Testis (tissue), 2 donors: ENCODE results near the gene RNF40.

Source experiments
- CTCF ChIP-seq, 3 experiments: fragments of 450-650 bp in 2 of 3; fragments of 200-600 bp in 1 of 3; sonication (generic) in 1 of 3; IDR thresholded peaks; one replicate each; pipeline ENCODE4 v1.5.1; 2016 to 2019; ENCODE audit warnings: antibody characterized with exemption in 3 of 3, mild to moderate bottlenecking in 2 of 3, moderate library complexity in 1 of 3
- POLR2A ChIP-seq: fragments of 450-650 bp; IDR thresholded peaks from one replicate; pipeline ENCODE4 v1.6.1; 2017; ENCODE audit warnings: antibody characterized with exemption, mild to moderate bottlenecking, moderate library complexity

- TF ChIP-seq CTCF (IDR thresholded peaks at IDR 0.05) = no peak
- no peak for TF ChIP-seq POLR2A
These were observed 7.4 kb downstream of the RNF40 start for GRCh38 chr16:30769379-30770089.
